HG02798 (cell line): ENCODE measurements around the gene NLRP8.
"Not testable (repeated sequence)": the region's sequence is repeated elsewhere in the genome, so short reads cannot be mapped to it uniquely, and the experiment has no call there.

Experiments
- ATAC-seq: cut with Tn5 transposase; IDR thresholded peaks from one replicate; pipeline ENCODE4 v1.9.1; 2021; ENCODE audit warnings: mild to moderate bottlenecking; ENCODE audit not compliant: unreplicated experiment, poor library complexity

Gene NLRP8

DNA sequence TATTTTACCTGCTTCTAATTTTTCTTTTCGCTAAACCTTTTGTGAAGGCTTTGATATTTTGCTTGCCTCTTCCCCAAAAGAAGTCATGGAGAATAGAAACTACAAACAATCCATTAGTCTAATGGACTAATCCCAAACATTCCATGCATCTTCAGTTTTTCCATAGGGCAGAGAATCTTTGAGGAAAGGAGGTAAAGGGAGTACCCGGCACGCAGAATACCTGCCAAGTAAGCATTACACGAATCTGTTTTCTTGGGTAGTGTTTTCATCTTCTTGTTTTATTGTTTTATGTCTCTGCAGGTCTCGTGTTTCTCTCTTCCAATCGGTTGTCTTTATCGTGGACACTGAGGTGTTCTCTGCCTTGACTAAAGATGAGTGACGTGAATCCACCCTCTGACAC, at the start of gene NLRP8:
Gene NLRP8, plus strand, starts transcription at position 301 of the 400 bp plus-strand sequence.
- no peak for ATAC-seq

DNA sequence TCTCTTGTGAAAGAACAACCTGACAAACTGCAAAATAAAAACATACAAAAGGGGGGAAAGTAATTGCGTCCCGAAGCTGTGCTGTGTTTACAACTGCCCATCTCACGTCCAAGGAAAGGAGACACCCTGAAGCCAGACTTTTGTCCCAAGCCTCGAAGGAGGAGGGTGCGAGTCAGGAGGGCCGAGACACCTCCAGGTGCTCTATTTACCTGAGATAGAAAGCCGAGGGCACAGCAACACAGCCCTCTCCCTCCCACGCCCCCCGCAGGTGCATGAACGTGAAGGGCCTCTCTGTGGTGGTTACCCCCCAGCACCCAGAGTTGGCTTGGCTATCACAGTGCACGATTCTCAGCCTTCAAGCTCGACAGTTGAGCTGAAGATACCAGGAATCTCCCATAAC, 48.7 kb upstream of the NLRP8 start:
- no peak for ATAC-seq

DNA sequence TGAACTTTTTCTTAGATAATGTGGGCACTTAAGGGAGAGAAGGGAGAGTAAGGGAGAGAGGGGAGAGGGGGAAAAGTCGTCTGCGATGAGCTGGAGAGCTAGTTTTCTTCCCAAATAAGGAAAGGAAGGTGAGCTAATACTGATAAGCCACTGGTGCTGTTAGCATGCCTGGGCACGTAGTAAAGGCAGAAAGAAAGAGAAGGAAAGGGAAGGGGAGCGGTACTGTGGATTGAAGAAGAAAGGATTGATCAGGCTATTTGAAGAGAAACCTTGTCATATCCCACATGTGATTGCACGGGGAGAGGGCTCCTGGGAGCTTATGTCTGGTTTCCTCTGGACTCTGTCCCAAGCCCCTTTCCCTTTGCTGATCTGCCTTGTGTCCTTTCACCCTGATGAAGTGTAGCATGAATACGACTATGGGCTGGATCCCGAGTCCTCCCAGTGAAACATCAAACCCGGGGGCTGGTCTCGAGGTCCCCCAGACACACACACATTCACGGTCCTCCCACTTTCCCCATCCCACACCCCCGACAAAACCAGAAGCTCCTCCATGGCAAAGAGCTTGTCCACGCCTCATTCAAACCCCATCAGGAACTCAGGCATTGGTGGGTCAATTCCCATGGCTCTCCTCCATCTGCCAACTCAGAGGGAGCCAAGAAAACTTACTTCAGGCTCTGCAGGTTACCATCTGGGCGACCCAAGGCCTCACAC, 46.1 kb upstream of the NLRP8 start:
- no peak for ATAC-seq

DNA sequence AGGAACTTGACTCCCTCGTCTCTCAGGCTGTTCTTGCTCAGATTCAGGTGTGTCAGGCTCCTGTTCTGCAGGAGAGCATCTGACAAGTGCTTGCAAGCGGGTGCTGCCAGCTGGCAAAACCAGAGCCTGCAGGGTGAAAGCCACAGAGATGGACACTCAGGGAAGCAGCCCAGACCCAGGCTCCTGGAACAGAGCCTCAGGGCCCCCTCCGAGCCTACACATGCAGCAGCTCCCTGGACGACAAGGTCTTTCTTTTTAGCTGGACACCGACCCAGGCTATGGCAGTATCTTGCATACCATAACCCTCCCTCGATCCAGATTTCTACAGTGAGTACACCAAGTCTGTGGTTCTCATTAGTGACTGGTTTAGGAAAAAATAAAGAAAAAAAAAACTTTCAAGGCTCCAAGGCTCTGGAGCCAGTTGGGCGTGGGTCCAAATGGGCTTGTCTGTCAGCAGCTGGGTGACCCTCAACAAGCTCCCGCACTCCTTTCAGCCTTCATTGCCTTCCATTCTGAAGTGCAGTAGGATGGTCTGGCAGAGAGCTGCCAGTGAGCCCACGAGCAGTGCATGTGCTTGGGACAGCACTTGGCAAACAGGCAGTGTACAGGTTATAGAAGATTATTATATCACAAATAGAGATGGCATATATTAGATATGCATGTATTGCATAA, 45.4 kb upstream of the NLRP8 start:
- no peak for ATAC-seq

DNA sequence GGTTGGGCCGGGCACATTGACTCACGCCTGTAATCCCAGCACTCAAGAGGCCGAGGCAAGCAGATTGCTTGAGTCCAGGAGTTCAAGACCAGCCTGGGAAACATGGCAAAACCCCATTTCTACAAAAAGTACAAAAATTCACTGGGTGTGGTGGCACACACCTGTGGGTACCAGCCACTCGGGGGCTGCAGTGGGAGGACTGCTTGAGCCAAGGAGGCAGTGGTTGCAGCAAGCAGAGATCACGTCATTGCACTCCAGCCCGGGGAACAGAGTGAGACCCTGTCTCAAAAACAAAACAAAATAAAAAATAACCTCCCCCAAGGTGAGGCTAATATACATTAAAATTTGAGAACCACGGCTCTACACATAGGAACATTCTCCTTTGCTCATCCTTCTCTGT, 40.3 kb upstream of the NLRP8 start:
- no peak for ATAC-seq

DNA sequence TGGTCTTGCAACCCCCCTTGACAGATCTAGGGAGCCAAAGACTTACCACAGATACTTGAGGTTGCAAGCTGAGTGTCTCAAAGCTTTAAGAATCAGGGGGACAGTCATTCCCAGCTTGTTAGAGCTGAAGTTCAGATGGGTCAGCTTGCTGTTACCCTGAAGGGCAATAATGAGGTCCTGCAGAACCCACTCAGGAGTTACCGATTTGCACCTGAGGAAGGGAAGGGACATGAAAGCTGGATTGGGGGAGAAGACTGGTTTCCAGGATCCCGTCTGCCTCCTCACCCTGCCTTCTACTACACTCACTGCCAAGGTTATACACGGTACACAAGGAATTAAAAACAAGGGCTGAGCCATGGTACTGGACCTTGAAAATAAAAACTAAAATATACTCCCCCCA, 39.9 kb upstream of the NLRP8 start:
- ATAC-seq = no peak

DNA sequence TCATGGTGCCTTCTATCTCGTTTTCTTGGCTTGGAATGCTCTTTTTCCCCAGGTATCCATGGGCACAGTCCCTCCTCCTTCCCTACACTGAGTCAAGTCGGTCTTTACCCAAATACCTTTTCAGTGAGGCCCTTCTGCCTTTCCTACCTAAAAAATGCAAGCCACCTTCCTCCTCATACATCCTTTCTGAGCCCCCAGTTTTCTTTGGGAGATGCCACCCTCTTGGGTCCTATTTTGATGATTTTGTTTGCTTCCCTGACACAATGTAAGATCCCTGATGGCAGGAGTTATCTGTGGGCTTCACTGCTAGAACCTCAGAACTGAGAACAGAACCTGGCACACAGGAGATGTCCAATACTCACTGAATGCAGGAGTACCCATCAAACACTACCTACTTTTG, 37.8 kb upstream of the NLRP8 start:
- no peak for ATAC-seq

DNA sequence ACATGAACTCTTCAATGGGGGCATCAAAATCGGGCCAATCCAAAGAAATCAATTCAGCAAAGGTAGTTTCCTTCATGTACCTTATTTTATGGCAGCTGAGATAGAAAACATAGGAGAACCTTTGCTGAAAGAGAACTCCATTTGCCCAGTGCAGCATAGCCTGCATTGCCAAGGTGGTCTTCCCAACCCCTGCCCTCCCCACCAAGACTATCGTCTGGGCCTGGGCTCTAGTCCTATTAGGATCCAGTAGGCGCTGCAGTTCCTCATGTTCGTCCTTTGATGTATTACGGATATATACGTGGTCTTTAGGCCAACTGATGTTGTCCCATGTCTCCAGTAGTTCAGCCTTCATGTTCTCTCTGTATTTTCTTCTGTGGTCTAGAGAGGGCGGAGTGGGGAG, 34.7 kb upstream of the NLRP8 start:
- ATAC-seq = no peak

DNA sequence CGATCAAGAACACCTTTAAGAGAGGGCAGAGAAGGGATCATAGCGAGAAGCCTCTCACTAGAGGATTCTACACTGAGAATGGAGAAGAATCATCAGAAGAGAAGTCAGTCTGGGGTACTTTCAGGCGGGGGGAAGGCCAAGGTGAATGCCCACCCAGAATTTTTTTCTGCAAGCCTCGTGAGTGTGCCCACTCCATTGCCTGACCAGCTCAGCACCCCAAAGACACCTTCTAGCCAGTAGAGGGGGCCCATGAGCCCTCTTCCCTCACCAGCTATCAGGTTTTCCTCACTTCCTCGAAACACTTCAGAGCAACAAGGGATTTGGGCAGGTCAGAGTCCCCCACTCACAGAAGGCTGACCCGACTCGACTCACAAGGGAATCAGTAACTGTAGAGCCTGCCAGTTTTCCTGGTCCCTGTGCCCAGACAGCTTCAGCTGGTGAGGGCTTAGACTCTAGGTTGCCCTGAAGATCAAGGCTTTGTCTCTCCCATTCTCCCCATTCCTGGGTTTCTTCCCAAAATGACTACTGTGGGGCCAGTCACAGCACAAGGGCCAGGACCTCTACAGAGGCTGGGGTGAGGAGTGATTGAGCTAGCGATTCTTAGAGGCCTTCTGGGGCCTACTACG, 33.9 kb upstream of the NLRP8 start:
- ATAC-seq = no peak

DNA sequence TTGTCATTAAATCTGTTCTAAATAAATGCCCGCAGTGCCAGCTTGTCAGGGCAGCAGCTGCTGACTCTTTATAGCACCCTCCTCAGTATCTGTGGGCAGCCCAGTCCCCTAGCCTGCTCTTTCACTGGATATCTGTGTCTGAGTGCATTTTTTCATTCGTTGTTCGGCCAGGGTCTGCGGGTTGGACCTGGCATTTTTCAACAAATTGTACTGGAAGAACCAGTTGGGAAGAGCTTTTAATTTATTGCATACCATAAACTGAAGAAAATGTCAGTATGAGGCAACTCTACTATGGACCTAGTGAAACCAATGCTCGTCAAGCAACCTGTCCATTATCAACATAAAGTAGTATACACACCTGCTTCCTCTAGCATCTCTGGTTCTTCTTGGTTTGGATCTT, 24.1 kb upstream of the NLRP8 start:
- no peak for ATAC-seq

DNA sequence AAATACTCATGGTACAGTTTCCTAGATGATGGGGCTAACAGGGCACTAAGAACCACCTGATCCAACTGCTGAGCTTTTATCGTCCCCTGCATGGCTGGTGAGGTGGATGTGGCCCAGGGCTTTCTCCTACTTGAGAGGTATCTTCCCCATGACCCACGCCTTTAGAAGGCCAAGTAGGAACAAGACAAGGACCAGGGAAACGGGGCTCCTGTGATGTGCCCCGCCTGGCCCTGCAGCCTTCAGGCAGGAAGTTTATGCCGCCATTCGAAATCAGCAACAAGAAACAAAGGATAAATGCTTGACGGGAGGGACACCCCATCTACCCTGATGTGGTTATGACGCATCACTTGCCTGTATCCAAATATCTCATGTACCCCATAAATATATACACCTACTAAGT, 19.6 kb upstream of the NLRP8 start:
- ATAC-seq = no peak

DNA sequence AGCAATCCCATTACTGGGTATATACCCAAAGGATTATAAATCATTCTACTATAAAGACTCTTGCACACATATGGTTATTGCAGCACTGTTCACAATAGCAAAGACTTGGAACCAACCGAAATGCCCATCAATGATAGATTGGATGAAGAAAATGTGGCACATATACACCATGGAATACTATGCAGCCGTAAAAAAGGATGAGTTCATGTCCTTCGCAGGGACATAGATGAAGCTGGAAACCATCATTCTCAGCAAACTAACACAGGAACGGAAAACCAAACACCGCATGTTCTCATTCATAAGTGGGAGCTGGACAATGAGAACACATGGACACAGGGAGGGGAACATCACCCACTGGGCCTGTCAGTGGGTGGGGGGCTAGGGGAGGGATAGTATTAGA, 18.4 kb upstream of the NLRP8 start:
- ATAC-seq = not testable (repeated sequence)

DNA sequence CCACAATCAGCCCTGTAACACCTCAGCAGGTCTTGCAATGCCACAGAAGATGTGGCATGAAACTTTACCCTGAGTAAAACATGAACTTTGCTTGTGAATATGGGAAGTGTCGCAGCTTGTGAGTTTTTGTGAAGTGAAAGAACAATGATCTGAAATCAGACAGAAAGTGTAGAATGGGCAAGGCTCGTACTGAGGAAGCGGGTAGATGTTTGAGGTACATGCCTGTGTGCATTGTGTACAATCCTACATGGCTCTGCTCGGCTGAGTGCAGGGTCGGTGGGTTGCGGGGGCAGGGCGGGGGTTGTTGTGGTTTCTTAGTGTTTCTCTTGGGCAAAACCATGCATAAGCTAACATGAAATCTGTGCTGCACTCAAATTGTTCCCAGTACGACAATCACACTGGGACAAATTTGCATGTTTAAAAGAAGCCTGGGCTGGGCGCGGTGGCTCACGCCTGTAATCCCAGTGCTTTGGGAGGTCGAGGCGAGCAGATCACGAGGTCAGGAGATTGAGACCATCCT, 16.6 kb upstream of the NLRP8 start:
- no peak for ATAC-seq

DNA sequence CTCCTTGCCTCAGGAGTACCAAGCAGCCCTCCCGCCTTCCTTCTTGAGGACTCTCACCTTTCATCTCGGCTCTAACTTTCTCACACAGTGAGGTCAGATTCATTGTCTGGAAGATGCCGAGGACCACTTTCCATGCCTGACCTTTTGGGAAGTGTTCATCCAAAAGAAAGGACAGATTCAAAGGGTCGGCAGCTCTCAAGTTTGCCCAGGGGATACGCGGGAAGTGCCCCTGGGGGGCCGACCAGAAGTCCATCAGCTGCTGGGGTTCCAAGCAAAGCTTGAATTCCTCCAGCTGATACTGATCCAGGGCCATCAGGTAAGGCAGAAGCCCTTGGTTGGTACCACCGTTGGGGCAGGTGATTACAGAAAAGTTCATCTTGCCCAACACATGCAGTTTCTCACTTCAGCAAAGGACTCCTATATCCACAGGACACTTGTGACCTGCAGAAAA, 15.7 kb upstream of the NLRP8 start, which contains the start of gene NLRP13:
Gene NLRP13, minus strand, starts transcription at position 401 of the 451 bp plus-strand sequence. Its CDS starts 25 bp downstream, at position 376.
- no peak for ATAC-seq

DNA sequence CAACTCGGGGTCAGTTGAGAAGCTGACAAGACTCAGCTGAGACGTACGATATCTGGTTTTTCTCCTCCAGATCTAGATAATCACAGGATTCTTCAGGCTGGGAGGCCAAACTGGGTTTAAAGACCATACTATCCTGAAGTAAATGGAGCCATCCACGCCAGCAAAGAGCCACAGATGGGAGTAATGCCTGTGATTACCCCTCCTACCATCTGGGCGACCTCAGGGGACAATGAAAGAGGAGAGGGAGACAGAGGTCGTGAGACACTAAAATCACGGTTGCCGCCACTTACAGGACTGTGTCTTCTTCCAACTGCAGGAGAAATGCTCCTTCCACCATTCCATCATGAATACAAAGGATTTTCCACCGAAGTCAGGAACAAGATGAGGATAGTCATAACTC, 12.4 kb upstream of the NLRP8 start:
- ATAC-seq = no peak

DNA sequence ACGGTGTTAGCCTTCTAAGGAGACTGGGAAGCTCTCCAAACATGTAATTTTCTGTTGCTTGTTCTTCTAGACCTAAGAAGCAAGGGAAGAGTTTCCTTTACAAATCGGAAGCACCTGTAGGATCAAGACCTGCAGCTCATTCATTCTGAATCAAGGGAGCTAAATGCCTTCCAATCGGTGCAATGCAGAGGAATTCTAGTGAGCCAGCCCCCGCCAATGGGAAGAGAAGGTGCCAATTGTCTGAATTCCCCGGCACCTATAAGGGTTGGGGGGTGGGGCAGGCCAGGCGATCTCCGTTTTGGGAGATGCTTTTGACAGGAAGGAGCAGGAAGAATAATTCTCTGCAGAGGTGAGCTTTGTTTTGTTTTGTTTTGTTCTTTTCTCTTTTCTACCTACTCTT, 8.4 kb upstream of the NLRP8 start:
- ATAC-seq = no peak

DNA sequence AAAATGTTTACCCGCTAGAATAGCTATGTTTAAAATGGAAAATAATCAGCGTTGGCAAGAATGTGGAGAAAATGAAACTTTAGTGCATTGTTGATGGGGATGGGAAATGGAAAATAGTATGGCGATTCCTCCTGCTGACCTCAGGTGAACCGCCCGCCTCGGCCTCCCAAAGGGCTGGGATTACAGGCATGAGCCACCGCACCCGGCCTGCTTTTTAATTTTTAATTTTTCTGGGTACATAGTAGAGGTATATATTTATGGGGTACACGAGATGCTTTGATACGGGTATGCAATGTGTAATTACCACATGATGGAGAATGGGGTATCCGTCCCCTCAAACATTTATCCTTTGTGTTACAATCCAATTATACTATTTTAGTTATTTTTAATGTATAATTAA, 7.3 kb upstream of the NLRP8 start:
- no peak for ATAC-seq

DNA sequence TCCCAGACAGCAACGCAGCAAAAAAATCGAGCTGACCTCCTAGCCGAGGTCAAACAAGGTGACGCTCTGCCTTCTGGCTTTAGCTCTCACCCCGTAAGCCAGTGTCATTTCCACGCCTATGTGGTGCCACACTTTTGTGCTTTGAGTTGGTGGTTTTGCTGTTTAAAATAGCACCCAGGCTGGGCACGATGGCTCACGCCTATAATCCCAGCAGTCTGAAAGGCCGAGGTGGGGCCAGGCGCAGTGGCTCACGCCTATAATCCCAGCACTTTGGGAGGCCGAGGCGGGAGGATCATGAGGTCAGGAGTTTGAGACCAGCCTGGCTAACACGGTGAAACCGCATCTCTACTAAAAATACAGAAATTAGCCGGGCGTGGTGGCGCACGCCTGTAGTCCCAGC, 2.9 kb downstream of the NLRP8 start:
- ATAC-seq = not testable (repeated sequence)

DNA sequence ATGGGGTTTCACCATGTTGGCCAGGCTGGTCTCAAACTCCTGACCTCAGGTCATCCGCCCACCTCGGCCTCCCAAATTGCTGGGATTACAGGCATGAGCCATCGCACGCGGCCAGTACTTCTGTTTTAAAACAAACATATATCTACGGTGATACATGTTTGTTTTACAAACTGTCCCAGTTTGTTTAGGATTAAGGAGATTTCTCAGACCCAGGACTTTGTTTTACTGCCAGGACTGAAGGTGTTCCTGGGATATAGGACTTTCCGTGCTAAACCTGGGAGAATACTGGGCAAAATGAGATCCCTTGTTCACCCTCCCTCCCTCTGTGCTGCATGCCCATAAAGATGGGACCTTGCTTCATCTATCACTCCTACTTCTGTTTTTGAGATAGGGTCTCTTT, 8.8 kb downstream of the NLRP8 start:
- ATAC-seq = no peak

DNA sequence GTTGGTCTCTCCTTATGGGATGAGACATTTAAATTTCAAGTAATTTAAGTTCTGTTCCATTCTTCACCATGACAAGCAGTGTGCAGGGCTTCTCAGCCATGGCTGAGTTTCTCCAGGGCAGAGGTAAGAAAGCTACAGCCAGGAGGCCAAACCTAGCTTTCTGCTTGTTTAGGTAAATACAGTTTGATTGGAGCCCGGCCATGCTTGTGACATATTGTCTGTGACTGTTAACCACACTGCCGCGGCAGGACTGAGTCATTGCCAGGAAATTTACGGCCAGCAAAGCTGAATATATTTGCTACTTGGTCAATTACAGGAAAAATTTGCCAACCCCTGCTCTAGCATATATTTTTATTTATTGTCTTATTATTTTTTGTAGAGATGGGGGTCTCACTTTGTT, 10.7 kb downstream of the NLRP8 start:
- no peak for ATAC-seq

DNA sequence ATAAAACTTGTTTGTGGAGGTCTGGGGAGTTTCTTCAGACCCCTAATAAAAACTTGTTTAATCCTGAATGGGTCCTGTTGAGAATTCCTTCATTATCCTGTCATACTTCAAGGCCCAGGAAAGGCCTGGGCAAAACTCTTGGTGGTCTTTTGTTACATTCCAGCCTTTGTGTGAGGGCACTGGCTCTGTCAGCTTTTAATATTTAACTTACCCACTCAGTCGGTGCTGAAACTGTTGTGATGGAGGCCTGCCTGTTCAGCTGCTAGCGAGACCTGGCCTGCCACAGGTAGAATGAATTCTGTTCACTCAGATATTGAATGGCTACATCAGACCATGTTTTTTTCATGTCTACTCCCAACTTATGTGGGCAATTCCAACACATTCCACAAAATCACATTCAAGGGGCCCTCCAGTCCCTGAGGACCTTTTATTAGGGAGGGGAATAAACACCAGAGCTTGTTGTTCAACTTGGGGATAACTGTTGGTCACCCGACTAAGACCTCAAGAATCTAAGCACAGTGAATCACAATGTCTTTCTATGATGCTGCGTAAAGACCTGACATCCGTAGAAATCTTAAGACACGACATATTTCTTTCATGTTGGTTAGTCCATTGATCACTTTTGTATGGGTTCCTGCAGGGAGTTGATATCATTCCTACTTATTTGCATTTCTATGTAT, 12.5 kb downstream of the NLRP8 start:
- no peak for ATAC-seq
